ENCODE data around the gene YOD1.

The YOD1 gene

GRCh38 chr1:207006914-207007313 lies 44.1 kb downstream of the YOD1 start:
- TF ChIP-seq GATA2 (IDR thresholded peaks at IDR 0.05; ENCODE audit: low read depth, low read length): no peak
- no peak for TF ChIP-seq GATA3 (IDR thresholded peaks at IDR 0.05; ENCODE audit: low read depth, low read length)

DNA sequence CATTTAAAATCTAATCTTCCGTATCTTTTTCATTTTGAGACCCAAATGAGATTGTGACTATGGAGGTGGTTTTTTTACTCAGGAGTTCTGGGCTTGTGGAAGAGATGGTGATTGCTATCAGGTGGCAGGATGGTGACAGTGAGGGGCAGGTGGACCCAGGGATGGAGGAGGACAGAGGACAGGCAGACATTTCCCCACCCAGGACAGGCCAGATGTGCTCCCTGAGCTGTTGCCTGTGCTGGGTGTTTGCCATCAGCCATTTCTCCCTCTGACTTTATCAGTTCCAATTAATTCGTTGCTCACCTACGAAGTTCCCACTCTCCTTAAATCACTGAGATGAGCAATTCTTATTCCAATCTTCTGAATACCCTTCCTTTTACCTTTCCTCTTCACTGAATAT lies 44.9 kb downstream of the YOD1 start:
- TF ChIP-seq GATA3 (IDR thresholded peaks at IDR 0.05; ENCODE audit: low read depth, low read length): no peak
- no peak for TF ChIP-seq GATA2 (IDR thresholded peaks at IDR 0.05; ENCODE audit: low read depth, low read length)

- TF ChIP-seq GATA2 (IDR thresholded peaks at IDR 0.05; ENCODE audit: low read depth, low read length): no peak
- TF ChIP-seq GATA3 (IDR thresholded peaks at IDR 0.05; ENCODE audit: low read depth, low read length): no peak
Measured at GRCh38 chr1:207004931-207005830, 45.8 kb downstream of the YOD1 start.

- no peak for TF ChIP-seq GATA3 (IDR thresholded peaks at IDR 0.05; ENCODE audit: low read depth, low read length)
- TF ChIP-seq GATA2 (IDR thresholded peaks at IDR 0.05; ENCODE audit: low read depth, low read length): no peak
Measured at GRCh38 chr1:207003210-207003609, 47.8 kb downstream of the YOD1 start.

DNA sequence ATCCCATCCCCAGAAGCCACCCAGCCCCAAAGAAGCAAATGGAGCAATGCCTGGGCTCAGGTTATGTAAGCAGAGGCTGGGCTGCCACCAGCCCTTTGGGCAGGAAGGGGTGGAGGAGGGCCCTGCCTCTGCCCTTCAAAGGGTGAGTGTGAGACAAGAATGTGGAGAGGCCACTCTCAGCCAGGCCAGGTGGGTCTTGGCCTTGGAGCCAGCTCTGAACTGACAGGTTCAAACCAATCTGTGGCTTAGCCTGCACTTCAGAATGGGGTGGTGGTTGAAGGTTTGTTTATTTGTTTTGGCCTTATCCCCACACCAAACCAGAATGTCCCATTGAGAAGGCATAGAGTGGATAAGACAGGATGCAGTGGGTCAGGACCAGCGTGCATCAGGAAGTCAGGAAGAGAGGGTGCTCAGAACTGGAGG lies 48.3 kb downstream of the YOD1 start:
- TF ChIP-seq GATA2 (IDR thresholded peaks at IDR 0.05; ENCODE audit: low read depth, low read length) (no peak), GATA3 (IDR thresholded peaks at IDR 0.05; ENCODE audit: low read depth, low read length) (no peak)

GRCh38 chr1:207001492-207002245 lies 49.3 kb downstream of the YOD1 start:
- TF ChIP-seq GATA2 (IDR thresholded peaks at IDR 0.05; ENCODE audit: low read depth, low read length) (no peak), GATA3 (IDR thresholded peaks at IDR 0.05; ENCODE audit: low read depth, low read length) (no peak)

GRCh38 chr1:207000651-207001291 lies 50.2 kb downstream of the YOD1 start:
- TF ChIP-seq GATA2 (IDR thresholded peaks at IDR 0.05; ENCODE audit: low read depth, low read length): no peak
- no peak for TF ChIP-seq GATA3 (IDR thresholded peaks at IDR 0.05; ENCODE audit: low read depth, low read length)

DNA sequence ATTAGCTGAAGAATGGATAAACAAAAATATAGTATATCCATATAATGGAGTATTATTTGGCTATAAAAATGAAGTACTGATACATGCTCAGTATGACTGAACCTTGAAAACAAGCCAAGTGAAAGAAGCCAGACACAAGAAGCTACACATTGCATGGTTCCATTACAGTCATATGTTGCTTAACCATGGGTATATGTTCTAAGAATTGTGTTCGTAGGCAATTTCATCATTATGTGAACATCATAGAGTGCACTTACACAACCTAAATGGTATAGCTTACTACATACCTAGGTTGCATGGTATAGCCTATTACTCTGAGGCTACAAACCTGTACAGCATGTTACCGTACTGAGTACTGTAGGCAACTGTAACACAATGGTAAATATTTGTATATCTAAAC lies 52.2 kb downstream of the YOD1 start:
- TF ChIP-seq GATA3 (IDR thresholded peaks at IDR 0.05; ENCODE audit: low read depth, low read length) (no peak), GATA2 (IDR thresholded peaks at IDR 0.05; ENCODE audit: low read depth, low read length) (no peak)

Data from SH-SY5Y (cell line).